Choroid plexus epithelial cell (primary cell): ENCODE data around the gene UBE2N.
"Not testable (repeated sequence)": the region's sequence is repeated elsewhere in the genome, so short reads cannot be mapped to it uniquely, and the experiment has no call there.

ENCODE experiments used
- DNase-seq: peaks from one replicate; pipeline ENCODE4 v3.0.0-alpha.2; 2010; ENCODE audit warnings: low read depth
- H3K4me3 ChIP-seq: 2 replicates; pipeline ENCODE4 v1.5.1; 2011; ENCODE audit warnings: low read depth, mild to moderate bottlenecking, control low read depth, low read length, moderate library complexity
- CTCF ChIP-seq: conservative IDR thresholded peaks from 2 replicates; pipeline ENCODE4 v1.5.1; 2011; ENCODE audit warnings: low read depth, mild to moderate bottlenecking, control low read depth, inconsistent platforms, low read length, moderate library complexity

Gene UBE2N

GRCh38 chr12:93402333-93403311, 39.1 kb downstream of the UBE2N start:
- no peak overlapping the region for H3K4me3 ChIP-seq
- no peak for DNase-seq
- no peak for TF ChIP-seq CTCF

GRCh38 chr12:93399183-93399863, 42.4 kb downstream of the UBE2N start:
- not testable (repeated sequence) for DNase-seq, H3K4me3 ChIP-seq

- no peak for TF ChIP-seq CTCF
- H3K4me3 ChIP-seq, result no peak overlapping the region
- no peak for DNase-seq
Observed at GRCh38 chr12:93397412-93397811, 44.3 kb downstream of the UBE2N start.

GRCh38 chr12:93393425-93393824, 48.3 kb downstream of the UBE2N start:
- no peak for TF ChIP-seq CTCF
- no peak for DNase-seq
- H3K4me3 ChIP-seq, result no peak overlapping the region

GRCh38 chr12:93390549-93391297, 51.0 kb downstream of the UBE2N start:
- DNase-seq, result no peak
- H3K4me3 ChIP-seq, result no peak overlapping the region
- TF ChIP-seq CTCF, result no peak

GRCh38 chr12:93390031-93390430, 51.7 kb downstream of the UBE2N start:
- no peak for DNase-seq
- no peak overlapping the region for H3K4me3 ChIP-seq
- TF ChIP-seq CTCF, result no peak

GRCh38 chr12:93387780-93388179, 54.0 kb downstream of the UBE2N start:
- no peak for TF ChIP-seq CTCF
- H3K4me3 ChIP-seq, result no peak overlapping the region
- no peak for DNase-seq

GRCh38 chr12:93381976-93382437, 59.7 kb downstream of the UBE2N start:
- DNase-seq, result not testable (repeated sequence)
- peak overlapping the region; percentile 73 for H3K4me3 ChIP-seq
